Left forelimb (tissue), 1 donor: ENCODE data around the gene TIGAR.

Experiments
- DNase-seq: peaks from one replicate; pipeline ENCODE4 v3.0.0-alpha.2; 2018; ENCODE audit warnings: low spot score

Gene TIGAR

DNA sequence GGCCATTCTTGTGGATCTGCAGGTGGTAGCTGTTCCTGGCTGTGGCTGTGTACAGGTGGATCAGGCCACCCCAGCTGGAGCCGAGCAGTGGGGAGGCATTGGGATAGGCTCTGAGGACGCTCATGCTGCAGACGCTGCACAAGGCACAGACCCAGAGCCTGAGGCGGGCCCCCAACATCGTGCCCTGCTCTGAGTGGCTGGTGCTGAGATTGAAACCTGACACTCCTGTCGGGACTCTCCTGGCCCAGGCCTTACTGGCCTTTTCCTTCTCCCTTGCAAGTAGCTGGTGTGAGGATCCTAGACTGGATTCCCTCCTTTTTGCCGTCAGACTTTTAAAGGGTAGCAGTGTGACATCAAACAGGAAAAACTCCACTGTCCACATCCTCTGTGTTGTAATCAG is 58.4 kb downstream of the TIGAR start, which contains the start of gene FGF23:
Gene FGF23 (minus strand): TSS at position 308 of the 400 bp plus-strand sequence. CDS start 130 bp downstream, at position 178.
- DNase-seq, result no peak

DNA sequence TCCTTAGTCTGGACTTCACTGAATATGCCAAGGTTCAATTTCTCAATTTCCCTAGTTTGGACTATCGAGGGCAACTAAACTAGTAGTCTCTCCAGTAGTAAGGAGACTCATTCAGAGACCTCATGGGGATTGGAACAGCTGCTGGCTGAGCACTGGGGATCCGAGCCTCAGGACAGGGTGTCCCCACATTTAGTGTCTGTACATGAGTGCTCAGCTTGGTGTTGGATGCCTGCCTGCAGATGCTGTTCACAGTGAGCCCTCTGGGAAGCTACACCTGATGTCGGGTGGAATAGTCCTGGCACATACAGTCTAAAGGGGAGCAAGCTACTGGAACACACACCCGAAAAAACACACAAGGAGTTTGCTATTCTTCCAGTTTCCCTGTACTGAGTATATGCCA is 59.3 kb downstream of the TIGAR start:
- DNase-seq, result no peak

DNA sequence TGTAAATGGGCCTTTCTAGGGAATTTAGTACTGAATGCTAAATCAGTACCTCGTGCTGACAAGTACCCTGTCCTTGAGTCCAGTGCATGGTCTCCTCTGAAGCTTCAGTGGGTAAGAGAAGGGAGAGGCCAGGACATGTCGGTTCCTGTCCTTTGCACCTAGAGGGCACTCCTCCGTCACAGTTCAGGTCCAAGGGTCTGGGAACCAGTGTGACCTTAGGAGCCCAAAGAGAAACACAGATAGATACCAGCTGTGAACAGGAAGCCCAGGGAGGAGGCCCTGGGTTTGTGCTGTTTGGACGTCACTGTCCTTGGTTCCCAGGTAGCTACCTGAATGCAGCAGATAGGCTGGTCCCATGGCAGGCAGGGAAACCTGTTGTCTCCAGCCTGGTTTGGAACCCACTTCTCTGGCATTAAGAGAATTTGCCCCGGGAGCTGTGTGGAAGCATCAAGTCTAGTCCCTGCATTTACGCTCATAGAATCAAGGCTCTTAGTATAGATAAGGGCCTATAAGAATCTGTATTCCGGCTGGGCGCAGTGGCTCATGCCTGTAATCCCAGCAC is 62.4 kb downstream of the TIGAR start:
- DNase-seq, result no peak

DNA sequence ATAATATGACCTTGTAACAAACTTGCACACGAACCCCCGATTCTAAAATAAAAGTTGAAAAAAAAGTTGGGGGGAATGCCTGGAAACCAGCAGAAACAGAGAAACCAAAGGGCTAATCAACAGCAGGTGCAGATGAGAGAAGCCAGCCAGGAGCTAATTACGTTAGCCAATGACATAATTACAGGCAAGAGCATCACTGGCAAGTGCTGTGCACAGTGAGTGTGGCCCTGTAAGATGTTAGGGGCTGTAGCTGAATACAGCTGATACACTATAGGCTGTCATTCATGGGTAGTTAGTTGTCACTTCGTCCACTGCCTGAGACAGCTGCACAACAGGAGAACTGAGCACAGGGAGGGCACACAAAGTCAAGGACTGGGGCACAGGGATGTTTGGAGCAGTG is 65.8 kb downstream of the TIGAR start:
- DNase-seq, result no peak

DNA sequence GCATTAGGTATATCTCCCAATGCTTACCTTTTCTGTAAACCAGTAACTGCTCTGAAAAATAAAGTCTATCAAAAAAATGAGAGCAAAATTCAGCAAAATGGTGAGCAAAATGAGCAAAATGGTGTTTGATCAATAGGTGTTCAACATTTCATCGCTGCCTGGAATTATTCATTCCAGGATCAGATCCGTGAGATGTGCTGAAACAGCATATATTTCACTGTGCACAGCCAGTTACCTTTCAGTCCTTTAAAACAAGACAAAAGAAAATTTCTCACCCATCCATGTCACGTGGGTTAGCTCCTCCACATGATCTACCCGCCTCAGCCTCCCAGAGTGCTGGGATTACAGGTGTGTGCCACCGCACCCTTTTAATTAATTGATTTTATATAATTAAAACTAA is 66.6 kb downstream of the TIGAR start:
- DNase-seq, result no peak

DNA sequence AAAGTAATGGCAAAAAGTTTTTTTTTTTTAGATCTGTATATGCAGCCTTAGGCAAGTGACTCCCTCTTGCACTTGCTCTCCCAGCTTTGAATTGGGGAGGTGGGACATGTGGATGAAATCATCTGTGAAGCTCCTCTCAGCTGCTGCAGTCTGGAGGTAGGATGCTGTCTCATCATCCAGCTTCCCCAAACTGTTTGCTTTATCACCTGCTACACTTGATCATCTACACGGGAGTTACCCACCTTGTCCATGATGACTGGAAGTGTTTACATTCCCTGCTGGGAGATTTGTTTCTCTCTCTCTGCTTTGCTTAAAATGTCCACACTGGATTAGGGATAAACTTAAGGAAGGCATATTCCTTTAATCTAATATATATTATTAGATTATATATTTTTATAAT is 67.0 kb downstream of the TIGAR start:
- no peak for DNase-seq

DNA sequence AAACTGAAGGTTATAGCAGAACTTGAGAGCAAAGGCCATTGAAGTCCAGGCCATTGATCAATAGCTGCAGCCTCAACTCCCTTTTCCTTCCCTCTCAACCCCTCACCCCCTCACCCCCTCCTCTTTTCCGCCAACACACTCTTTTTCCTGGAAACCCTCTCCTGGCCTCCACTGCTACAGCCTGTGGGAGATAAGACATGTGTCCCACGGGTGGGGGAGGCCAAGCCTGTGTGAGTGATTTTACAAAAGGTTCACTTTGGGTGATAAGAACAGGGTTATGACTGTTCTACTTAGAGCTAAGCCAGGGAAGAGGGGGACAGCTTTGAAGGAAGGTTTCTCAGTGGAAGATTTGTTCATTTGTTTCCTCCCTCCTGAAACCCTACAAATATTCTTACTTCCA is 67.6 kb downstream of the TIGAR start:
- no peak for DNase-seq

DNA sequence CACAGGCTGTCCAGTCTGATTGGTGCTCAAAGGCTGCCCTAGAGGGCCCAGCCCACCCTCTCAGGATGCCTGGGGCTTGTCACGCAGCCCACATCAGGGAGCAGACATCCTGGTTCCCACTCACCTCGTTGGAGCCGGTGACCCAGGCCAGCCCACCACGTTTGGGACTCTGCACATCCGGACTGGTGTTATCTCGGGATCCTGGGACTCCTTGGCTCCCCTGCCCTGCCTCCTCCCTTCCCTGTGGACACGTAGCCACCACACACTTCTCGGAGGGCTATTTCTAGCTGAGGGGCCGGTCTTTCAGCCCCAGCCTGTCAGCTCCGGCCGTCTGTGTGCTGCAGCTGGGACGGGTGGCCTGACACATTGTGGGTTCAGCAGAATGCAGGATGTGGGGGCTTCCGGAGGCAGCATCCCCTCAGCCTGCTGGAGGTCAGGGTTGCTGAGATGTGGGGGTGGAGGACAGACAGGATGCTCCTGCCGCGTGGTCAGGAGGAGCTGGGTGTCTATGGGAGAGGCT is 71.3 kb downstream of the TIGAR start:
- no peak for DNase-seq

DNA sequence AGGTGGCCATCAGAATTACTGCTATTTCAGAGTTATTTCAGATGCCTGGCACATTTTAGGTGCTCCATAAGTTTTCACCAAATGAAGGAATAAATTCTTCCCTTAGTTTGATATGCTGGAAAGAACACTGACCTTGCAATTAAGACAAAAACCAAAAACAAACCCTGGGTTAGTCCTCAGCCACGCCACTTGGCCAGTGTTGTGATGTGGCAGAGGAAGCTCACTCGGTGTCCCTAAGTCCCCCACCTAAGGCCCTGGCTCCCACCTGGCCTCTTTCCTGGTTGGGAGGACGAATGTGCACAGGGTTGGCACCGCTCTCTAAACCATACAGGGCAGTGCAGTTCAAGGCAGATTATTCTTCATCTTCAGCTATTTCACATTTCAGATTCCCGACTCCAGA is 72.2 kb downstream of the TIGAR start:
- DNase-seq, result no peak

DNA sequence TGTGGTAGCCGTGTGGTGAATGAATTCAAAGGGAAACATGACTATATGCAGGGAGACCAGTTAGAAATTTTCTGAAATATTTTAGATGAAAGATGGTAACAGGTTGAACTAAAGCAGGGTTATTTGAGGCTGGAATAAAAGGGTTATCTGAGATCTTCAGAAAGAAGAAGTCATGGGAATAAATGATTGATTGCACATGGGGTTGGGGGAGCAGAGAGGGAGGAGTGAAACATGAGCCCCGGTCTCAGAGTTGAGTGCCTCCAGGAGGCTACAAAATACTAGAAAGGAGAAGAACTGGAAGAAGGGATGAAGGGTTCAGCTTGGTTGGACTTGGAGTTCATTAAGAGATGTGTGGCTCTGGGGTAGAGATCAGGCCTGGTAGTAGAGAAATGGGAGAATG is 74.8 kb downstream of the TIGAR start:
- no peak for DNase-seq

DNA sequence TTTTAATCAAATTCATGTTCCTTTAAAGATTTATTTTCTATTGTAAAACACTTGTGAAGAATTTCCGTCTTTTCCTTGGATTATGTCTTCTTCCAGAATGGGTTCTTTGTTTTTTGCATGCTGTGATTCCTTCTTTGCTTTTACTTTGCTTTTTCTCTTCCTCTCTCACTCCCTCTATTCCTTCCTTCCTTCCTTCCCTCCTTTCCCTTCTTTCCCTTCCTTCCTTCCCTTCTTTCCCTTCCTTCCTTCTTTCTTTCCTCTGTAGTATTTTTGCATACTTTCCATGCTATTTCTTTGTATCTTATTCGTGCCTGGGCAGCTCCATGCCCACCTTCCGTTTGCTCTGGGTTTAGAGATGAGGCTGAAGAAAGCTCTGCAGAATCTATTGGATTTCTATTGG is 80.1 kb downstream of the TIGAR start:
- no peak for DNase-seq

DNA sequence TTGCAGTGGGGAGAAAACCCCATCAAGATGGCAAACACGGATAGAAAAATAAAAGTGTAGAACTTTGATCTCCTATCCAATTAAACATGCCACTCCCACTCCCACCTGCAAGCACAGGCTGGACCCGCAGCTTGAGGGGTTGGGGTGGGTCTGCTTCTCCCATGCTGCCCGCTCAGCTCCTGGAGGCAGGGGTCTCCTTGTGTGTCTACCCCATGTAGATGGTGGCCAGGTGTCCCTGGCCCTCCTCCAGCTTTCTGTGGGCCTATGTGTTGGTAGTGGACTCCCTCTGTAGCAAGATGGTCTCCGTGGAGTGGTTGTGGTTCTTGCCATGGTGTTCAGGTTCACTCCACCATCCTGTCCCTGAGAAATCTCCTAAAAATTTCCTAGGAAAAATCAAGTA is 82.0 kb downstream of the TIGAR start:
- DNase-seq, result no peak
